Breast epithelium (tissue), 3 donors: ENCODE measurements around the gene INVS.

Source experiments
- POLR2A ChIP-seq: fragments of 450-650 bp; IDR thresholded peaks from one replicate; pipeline ENCODE4 v1.6.1; 2016; ENCODE audit warnings: antibody characterized with exemption, mild to moderate bottlenecking, moderate library complexity
- POLR2AphosphoS5 ChIP-seq, 3 donors: sonication (generic); formaldehyde crosslinking; IDR thresholded peaks; one replicate each; pipeline ENCODE4 v1.6.1; 2017; ENCODE audit warnings: antibody characterized with exemption in 3 of 3
- TF ChIP-seq, protein P1 (sequence below), 3 donors: fragments of 450-650 bp; IDR thresholded peaks; one replicate each; pipeline ENCODE4 v1.5.1; 2016 to 2017; ENCODE audit warnings: antibody characterized with exemption in 3 of 3, mild to moderate bottlenecking in 3 of 3, moderate library complexity in 3 of 3

DNA sequence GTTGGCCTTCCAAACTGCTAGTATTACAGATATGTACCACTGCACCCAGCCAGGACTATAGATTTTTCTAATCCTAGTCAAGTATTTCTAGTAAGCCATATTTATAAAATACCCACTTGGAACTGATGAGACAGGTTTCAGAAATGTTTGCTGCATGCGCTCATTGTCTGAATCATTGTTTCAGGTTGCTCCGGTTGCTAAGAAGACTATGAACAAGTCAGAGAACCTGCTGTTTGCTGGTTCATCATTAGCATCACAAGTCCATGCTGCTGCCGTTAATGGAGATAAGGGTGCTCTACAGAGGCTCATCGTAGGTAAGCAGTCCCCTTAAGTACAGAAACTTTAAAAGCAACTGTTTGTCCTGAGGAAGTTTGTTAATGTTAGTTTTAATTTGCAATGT lies 5.3 kb downstream of the INVS start:
- TF ChIP-seq, protein P1, sequence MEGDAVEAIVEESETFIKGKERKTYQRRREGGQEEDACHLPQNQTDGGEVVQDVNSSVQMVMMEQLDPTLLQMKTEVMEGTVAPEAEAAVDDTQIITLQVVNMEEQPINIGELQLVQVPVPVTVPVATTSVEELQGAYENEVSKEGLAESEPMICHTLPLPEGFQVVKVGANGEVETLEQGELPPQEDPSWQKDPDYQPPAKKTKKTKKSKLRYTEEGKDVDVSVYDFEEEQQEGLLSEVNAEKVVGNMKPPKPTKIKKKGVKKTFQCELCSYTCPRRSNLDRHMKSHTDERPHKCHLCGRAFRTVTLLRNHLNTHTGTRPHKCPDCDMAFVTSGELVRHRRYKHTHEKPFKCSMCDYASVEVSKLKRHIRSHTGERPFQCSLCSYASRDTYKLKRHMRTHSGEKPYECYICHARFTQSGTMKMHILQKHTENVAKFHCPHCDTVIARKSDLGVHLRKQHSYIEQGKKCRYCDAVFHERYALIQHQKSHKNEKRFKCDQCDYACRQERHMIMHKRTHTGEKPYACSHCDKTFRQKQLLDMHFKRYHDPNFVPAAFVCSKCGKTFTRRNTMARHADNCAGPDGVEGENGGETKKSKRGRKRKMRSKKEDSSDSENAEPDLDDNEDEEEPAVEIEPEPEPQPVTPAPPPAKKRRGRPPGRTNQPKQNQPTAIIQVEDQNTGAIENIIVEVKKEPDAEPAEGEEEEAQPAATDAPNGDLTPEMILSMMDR (IDR thresholded peaks at IDR 0.05): no peak
- TF ChIP-seq POLR2AphosphoS5 (IDR thresholded peaks at IDR 0.05): no peak
- no peak for TF ChIP-seq POLR2A
